ENCODE measurements around the gene ITGB2.

The ITGB2 gene

GRCh38 chr21:44924606-44925377 lies 4.1 kb upstream of the ITGB2 start:
- no peaks in the 10 kb centered on the region for H3K9me3 Mint-ChIP-seq
- peak overlapping the region; percentile 24 for H3K27ac Mint-ChIP-seq (ENCODE audit: low read depth)
- no peaks in the 10 kb centered on the region for H3K27me3 Mint-ChIP-seq
- H3K4me1 Mint-ChIP-seq = peaks cover 93% of the 10 kb centered on the region
- H3K4me3 Mint-ChIP-seq = peak overlapping the region; percentile 93
- ATAC-seq (replicated peaks; ENCODE audit: extremely low read depth, poor library complexity, severe bottlenecking) = no peak
- peaks cover 13% of the 10 kb centered on the region for H3K36me3 Mint-ChIP-seq (ENCODE audit: insufficient read depth)
- DNase-seq (ENCODE audit: low spot score in 2 of 2) = no peak

GRCh38 chr21:44923480-44924084 lies 2.9 kb upstream of the ITGB2 start:
- Mint-ChIP-seq H3K4me1 (peaks cover 84% of the 10 kb centered on the region), H3K9me3 (no peaks in the 10 kb centered on the region), H3K27me3 (no peaks in the 10 kb centered on the region), H3K27ac (ENCODE audit: low read depth) (peak overlapping the region; percentile 97), H3K4me3 (peak overlapping the region; percentile 93), H3K36me3 (ENCODE audit: insufficient read depth) (peaks cover 21% of the 10 kb centered on the region)
- ATAC-seq (replicated peaks; ENCODE audit: extremely low read depth, poor library complexity, severe bottlenecking) (no peak), DNase-seq (ENCODE audit: low spot score in 2 of 2) (no peak)

GRCh38 chr21:44921928-44922327 lies 1.2 kb upstream of the ITGB2 start:
- H3K9me3 Mint-ChIP-seq = no peaks in the 10 kb centered on the region
- H3K4me3 Mint-ChIP-seq = peak overlapping the region; percentile 93
- H3K27ac Mint-ChIP-seq (ENCODE audit: low read depth) = peak overlapping the region; percentile 97
- ATAC-seq (replicated peaks; ENCODE audit: extremely low read depth, poor library complexity, severe bottlenecking) = no peak
- no peaks in the 10 kb centered on the region for H3K27me3 Mint-ChIP-seq
- peaks cover 32% of the 10 kb centered on the region for H3K36me3 Mint-ChIP-seq (ENCODE audit: insufficient read depth)
- peaks cover 86% of the 10 kb centered on the region for H3K4me1 Mint-ChIP-seq
- no peak for DNase-seq (ENCODE audit: low spot score in 2 of 2)

GRCh38 chr21:44919913-44920693 lies 596 bp downstream of the ITGB2 start:
- DNase-seq (ENCODE audit: low spot score in 2 of 2) = no peak
- H3K4me1 Mint-ChIP-seq = peaks cover 84% of the 10 kb centered on the region
- H3K27ac Mint-ChIP-seq (ENCODE audit: low read depth) = peak overlapping the region; percentile 97
- H3K4me3 Mint-ChIP-seq = peak overlapping the region; percentile 93
- peak; percentile 26 for ATAC-seq (replicated peaks; ENCODE audit: extremely low read depth, poor library complexity, severe bottlenecking)
- H3K9me3 Mint-ChIP-seq = no peaks in the 10 kb centered on the region
- peaks cover 37% of the 10 kb centered on the region for H3K36me3 Mint-ChIP-seq (ENCODE audit: insufficient read depth)
- no peaks in the 10 kb centered on the region for H3K27me3 Mint-ChIP-seq

GRCh38 chr21:44919111-44919912 lies 1.4 kb downstream of the ITGB2 start:
- peak overlapping the region; percentile 97 for H3K27ac Mint-ChIP-seq (ENCODE audit: low read depth)

GRCh38 chr21:44918581-44919033 lies 2.1 kb downstream of the ITGB2 start:
- H3K9me3 Mint-ChIP-seq = no peaks in the 10 kb centered on the region
- H3K4me1 Mint-ChIP-seq = peaks cover 83% of the 10 kb centered on the region
- peak overlapping the region; percentile 93 for H3K4me3 Mint-ChIP-seq
- H3K36me3 Mint-ChIP-seq (ENCODE audit: insufficient read depth) = peaks cover 42% of the 10 kb centered on the region
- H3K27ac Mint-ChIP-seq (ENCODE audit: low read depth) = peak overlapping the region; percentile 97
- DNase-seq (ENCODE audit: low spot score in 2 of 2) (no peak), ATAC-seq (replicated peaks; ENCODE audit: extremely low read depth, poor library complexity, severe bottlenecking) (no peak)
- H3K27me3 Mint-ChIP-seq = no peaks in the 10 kb centered on the region

More at GRCh38 chr21:44919111-44919912, 1.4 kb downstream of the ITGB2 start:
- no peaks in the 10 kb centered on the region for H3K9me3 Mint-ChIP-seq
- H3K27me3 Mint-ChIP-seq = no peaks in the 10 kb centered on the region
- H3K4me1 Mint-ChIP-seq = peaks cover 84% of the 10 kb centered on the region
- peaks cover 40% of the 10 kb centered on the region for H3K36me3 Mint-ChIP-seq (ENCODE audit: insufficient read depth)
- ATAC-seq (replicated peaks; ENCODE audit: extremely low read depth, poor library complexity, severe bottlenecking) = no peak
- no peak for DNase-seq (ENCODE audit: low spot score in 2 of 2)
- peak overlapping the region; percentile 93 for H3K4me3 Mint-ChIP-seq

- Mint-ChIP-seq H3K27me3 (no peaks in the 10 kb centered on the region), H3K27ac (ENCODE audit: low read depth) (peak overlapping the region; percentile 97), H3K36me3 (ENCODE audit: insufficient read depth) (peaks cover 42% of the 10 kb centered on the region), H3K4me3 (peak overlapping the region; percentile 93), H3K9me3 (no peaks in the 10 kb centered on the region), H3K4me1 (peaks cover 84% of the 10 kb centered on the region)
- DNase-seq (ENCODE audit: low spot score in 2 of 2) = no peak
- ATAC-seq (replicated peaks; ENCODE audit: extremely low read depth, poor library complexity, severe bottlenecking) = no peak
Measured at GRCh38 chr21:44918107-44918470, 2.6 kb downstream of the ITGB2 start.

- Mint-ChIP-seq H3K9me3 (no peaks in the 10 kb centered on the region), H3K27ac (ENCODE audit: low read depth) (peak overlapping the region; percentile 97), H3K36me3 (ENCODE audit: insufficient read depth) (peaks cover 42% of the 10 kb centered on the region), H3K4me1 (peaks cover 80% of the 10 kb centered on the region), H3K4me3 (peak overlapping the region; percentile 93), H3K27me3 (no peaks in the 10 kb centered on the region)
- ATAC-seq (replicated peaks; ENCODE audit: extremely low read depth, poor library complexity, severe bottlenecking) (no peak), DNase-seq (ENCODE audit: low spot score in 2 of 2) (no peak)
Measured at GRCh38 chr21:44917446-44918106, 3.1 kb downstream of the ITGB2 start.

- no peak for DNase-seq (ENCODE audit: low spot score in 2 of 2)
Measured at GRCh38 chr21:44916965-44917364, 3.7 kb downstream of the ITGB2 start.

GRCh38 chr21:44914176-44914874 lies 6.4 kb downstream of the ITGB2 start:
- Mint-ChIP-seq H3K9me3 (no peaks in the 10 kb centered on the region), H3K4me3 (peak overlapping the region; percentile 93), H3K36me3 (ENCODE audit: insufficient read depth) (peaks cover 46% of the 10 kb centered on the region), H3K27me3 (no peaks in the 10 kb centered on the region), H3K27ac (ENCODE audit: low read depth) (peak overlapping the region; percentile 89), H3K4me1 (peaks cover 85% of the 10 kb centered on the region)
- ATAC-seq (replicated peaks; ENCODE audit: extremely low read depth, poor library complexity, severe bottlenecking) = peak; percentile 66
- DNase-seq (ENCODE audit: low spot score in 2 of 2) = peak; percentile 50 to 51

More at GRCh38 chr21:44916965-44917364, 3.7 kb downstream of the ITGB2 start:
- Mint-ChIP-seq H3K4me3 (peak overlapping the region; percentile 93), H3K36me3 (ENCODE audit: insufficient read depth) (peaks cover 45% of the 10 kb centered on the region), H3K4me1 (peaks cover 81% of the 10 kb centered on the region), H3K9me3 (no peaks in the 10 kb centered on the region), H3K27ac (ENCODE audit: low read depth) (peak overlapping the region; percentile 48), H3K27me3 (no peaks in the 10 kb centered on the region)
- no peak for ATAC-seq (replicated peaks; ENCODE audit: extremely low read depth, poor library complexity, severe bottlenecking)

- Mint-ChIP-seq H3K27me3 (no peaks in the 10 kb centered on the region), H3K4me3 (peak overlapping the region; percentile 93), H3K27ac (ENCODE audit: low read depth) (peak overlapping the region; percentile 89), H3K4me1 (peaks cover 89% of the 10 kb centered on the region), H3K36me3 (ENCODE audit: insufficient read depth) (peaks cover 48% of the 10 kb centered on the region), H3K9me3 (no peaks in the 10 kb centered on the region)
- DNase-seq (ENCODE audit: low spot score in 2 of 2) (no peak), ATAC-seq (replicated peaks; ENCODE audit: extremely low read depth, poor library complexity, severe bottlenecking) (no peak)
Measured at GRCh38 chr21:44913425-44914175, 7.1 kb downstream of the ITGB2 start.

Measured in central memory CD8-positive, alpha-beta T cell (primary cell).